ENCODE measurements around the gene GLDC. TPM values are rescaled to one million over a fixed set of nuclear protein-coding genes. Genes with fewer than 3 reads are reported as not detected.
"Not testable (repeated sequence)": the region's sequence is repeated elsewhere in the genome, so short reads cannot be mapped to it uniquely, and the experiment has no call there.

The GLDC gene
- total RNA-seq: 1 to 10 TPM; 3.0 to 7.9 TPM

DNA sequence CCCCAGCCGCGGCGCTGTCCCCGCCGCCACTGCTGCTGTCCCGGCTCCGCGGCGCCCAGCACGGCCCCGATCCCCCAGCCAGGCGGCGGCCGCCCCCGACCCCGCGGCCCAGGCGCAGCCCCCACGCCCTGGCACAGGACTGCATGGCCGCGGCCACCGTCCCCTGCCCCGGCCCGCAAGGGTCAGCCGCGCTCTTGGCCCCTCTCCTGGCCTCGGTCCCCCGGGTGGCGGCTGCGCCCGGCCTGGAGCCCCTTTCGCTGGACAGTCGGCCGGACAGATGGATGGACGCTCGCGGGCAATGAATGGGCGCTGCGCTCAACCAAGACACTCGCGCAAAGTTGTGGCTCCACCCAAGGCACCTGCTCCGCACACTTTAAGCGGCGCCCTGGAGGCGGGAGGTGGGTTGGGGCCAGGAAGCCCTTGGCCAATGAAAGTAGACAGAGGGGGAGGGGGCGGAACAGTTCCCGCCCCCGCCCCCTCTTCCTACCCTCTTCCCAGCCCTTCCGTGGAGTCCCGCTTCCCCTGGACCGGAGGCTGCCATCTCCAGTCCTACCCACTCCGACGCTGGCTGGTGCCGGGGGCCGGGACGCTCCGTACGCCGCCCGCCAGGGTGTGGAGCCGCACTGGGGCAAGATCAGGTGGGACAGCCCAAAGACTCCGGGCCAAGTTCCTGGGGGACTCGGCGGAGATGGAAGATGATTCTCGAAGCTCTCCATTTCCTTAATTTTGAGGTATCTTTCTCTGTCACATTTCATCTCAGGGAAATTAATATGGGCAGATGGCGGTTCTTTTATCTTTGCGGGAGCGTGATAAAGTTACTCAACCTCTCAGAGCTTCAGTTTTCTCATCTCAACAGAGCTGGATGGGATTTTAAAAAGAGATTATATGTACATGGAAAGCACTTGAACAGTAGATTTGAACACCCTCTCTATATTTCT lies at the start of gene GLDC:
GLDC (minus strand) TSS at position 375 of the 938 bp plus-strand sequence; CDS start at position 145, 230 bp downstream.
- TF ChIP-seq, protein P1, sequence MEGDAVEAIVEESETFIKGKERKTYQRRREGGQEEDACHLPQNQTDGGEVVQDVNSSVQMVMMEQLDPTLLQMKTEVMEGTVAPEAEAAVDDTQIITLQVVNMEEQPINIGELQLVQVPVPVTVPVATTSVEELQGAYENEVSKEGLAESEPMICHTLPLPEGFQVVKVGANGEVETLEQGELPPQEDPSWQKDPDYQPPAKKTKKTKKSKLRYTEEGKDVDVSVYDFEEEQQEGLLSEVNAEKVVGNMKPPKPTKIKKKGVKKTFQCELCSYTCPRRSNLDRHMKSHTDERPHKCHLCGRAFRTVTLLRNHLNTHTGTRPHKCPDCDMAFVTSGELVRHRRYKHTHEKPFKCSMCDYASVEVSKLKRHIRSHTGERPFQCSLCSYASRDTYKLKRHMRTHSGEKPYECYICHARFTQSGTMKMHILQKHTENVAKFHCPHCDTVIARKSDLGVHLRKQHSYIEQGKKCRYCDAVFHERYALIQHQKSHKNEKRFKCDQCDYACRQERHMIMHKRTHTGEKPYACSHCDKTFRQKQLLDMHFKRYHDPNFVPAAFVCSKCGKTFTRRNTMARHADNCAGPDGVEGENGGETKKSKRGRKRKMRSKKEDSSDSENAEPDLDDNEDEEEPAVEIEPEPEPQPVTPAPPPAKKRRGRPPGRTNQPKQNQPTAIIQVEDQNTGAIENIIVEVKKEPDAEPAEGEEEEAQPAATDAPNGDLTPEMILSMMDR (IDR thresholded peaks at IDR 0.05): no peak
- peak within 1 kb of the TSS; percentile 83 for H3K4me3 ChIP-seq
- H3K9me3 ChIP-seq: no peaks in the 10 kb centered on the region
- ATAC-seq (ENCODE audit: insufficient number of reproducible peaks, low FRiP score, low read depth) (no peak), DNase-seq (ENCODE audit: low spot score) (no peak)
- no peaks in the 10 kb centered on the region for H3K36me3 ChIP-seq
- no peak within 1 kb of the TSS for H3K27ac ChIP-seq
- H3K27me3 ChIP-seq (replicated peaks; ENCODE audit: insufficient read depth): peaks cover 7% of the 10 kb centered on the region
- H3K4me1 ChIP-seq (ENCODE audit: control insufficient read depth in 1 of 2, low read depth in 2 of 2): peaks cover 6 to 9% of the 10 kb centered on the region in 2 donors

DNA sequence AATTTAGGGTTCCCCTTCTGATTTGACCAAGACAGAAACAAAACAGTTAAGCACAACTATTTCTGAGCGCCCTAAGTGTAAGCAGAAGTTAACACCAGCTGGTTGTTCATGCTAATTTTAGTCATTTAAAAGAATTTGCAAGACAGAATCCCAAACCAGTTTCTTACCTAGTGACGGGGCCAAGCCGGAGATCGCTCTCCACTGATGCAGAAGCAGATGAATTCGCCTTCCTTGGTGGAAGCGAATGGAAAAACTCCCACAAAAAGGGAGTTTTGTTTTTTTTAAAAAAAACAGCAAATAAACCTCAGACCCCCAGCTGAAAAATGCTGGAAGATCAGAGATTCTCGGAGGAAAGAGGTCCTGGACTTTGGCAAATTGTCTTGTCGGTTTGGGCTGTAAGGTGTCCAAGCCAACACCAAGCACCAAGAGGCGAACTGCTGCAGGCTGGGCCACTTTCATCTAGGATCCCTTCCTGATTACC lies 47.4 kb upstream of the GLDC start:
- no peaks in the 10 kb centered on the region for H3K4me1 ChIP-seq (ENCODE audit: control insufficient read depth in 1 of 2, low read depth in 2 of 2)
- no peak overlapping the region for H3K4me3 ChIP-seq
- H3K36me3 ChIP-seq: no peaks in the 10 kb centered on the region
- H3K27me3 ChIP-seq (replicated peaks; ENCODE audit: insufficient read depth): no peaks in the 10 kb centered on the region
- no peak overlapping the region for H3K27ac ChIP-seq
- TF ChIP-seq, protein P1 (IDR thresholded peaks at IDR 0.05): no peak
- DNase-seq (ENCODE audit: low spot score) (no peak), ATAC-seq (ENCODE audit: insufficient number of reproducible peaks, low FRiP score, low read depth) (no peak)
- no peaks in the 10 kb centered on the region for H3K9me3 ChIP-seq

DNA sequence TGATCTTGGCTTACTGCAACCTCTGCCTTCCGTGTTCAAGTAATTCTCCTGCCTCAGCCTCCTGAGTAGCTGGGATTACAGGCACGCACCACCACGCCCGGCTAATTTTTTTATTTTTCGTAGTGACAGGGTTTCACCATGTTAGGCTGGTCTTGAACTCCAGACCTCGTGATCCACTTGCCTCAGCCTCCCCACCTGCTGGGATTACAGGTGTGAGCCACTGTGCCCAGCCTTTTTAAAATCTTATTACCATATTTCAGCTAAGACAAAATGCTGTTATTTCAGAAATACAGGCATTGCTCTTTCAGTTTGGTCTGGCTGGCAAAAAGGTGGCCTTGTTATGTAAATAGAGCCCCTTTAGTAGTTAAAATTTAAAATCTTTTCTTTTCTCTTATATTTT lies 46.9 kb upstream of the GLDC start:
- TF ChIP-seq, protein P1 (IDR thresholded peaks at IDR 0.05): no peak
- Histone ChIP-seq H3K4me1 (ENCODE audit: control insufficient read depth in 1 of 2, low read depth in 2 of 2) (no peaks in the 10 kb centered on the region), H3K27me3 (replicated peaks; ENCODE audit: insufficient read depth) (no peaks in the 10 kb centered on the region), H3K9me3 (no peaks in the 10 kb centered on the region), H3K36me3 (no peaks in the 10 kb centered on the region), H3K4me3 (no peak overlapping the region), H3K27ac (no peak overlapping the region)
- ATAC-seq (ENCODE audit: insufficient number of reproducible peaks, low FRiP score, low read depth): no peak
- no peak for DNase-seq (ENCODE audit: low spot score)

DNA sequence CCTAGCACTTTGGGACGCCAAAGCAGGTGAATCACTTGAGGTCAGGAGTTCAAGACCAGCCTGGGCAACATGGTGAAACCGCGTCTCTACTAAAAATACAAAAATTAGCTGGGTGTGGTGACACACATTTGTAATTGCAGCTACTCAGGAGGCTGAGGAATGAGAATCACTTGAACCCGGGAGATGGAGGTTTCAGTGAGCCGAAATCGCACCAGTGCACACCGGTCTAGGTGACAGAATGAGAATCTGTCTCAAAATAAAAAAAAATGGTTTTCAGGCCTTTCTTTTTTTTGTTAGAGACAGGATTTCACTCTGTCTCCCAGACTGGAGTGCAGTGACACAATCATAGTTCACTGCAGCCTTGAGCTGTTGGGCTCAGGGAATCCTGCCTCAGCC lies 45.1 kb upstream of the GLDC start:
- H3K27ac ChIP-seq; DNase-seq (ENCODE audit: low spot score); H3K9me3 ChIP-seq; ATAC-seq (ENCODE audit: insufficient number of reproducible peaks, low FRiP score, low read depth); H3K4me3 ChIP-seq; H3K36me3 ChIP-seq; H3K4me1 ChIP-seq (ENCODE audit: control insufficient read depth in 1 of 2, low read depth in 2 of 2); H3K27me3 ChIP-seq (replicated peaks; ENCODE audit: insufficient read depth): not testable (repeated sequence)

DNA sequence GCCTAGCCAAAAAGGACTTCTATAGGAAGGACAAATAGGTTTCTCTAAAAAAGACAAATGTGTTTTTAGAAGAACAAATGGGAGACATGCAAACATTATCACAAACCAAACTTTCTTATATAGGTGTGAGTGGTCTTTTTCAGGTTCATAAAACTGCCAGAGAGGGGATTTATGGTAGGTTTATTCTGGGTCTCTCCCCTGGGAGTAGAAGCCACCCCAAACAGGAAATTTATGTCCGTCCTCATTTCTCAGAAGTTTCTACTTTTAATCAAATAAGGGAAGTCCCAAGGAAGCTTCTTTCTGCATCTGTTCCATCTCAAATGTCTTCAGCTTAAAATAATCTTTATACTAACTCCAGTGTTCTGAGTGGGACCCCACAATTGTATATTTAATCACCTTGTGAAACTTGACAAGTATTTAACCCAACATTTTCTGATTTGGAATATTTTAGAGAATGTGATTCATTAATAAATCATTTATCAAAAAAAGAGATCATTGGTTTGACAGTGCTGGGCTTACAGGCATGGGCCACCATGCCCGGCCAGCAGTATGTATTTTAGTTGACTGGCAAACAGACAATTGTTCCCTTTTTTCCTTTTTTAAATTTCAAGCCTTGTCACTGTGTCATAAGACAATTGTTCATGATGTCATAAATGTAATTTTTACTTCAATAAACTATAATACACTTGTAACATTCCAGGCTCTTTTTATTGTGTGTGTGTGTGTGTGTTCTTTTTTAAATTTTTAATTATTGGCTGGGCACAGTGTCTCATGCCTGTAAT lies 44.6 kb upstream of the GLDC start:
- H3K27me3 ChIP-seq (replicated peaks; ENCODE audit: insufficient read depth): no peaks in the 10 kb centered on the region
- TF ChIP-seq, protein P1 (IDR thresholded peaks at IDR 0.05): no peak
- H3K27ac ChIP-seq: no peak overlapping the region
- DNase-seq (ENCODE audit: low spot score) (no peak), ATAC-seq (ENCODE audit: insufficient number of reproducible peaks, low FRiP score, low read depth) (no peak)
- H3K4me3 ChIP-seq: no peak overlapping the region
- peaks cover 0 to 2% of the 10 kb centered on the region in 2 donors for H3K4me1 ChIP-seq (ENCODE audit: control insufficient read depth in 1 of 2, low read depth in 2 of 2)
- H3K9me3 ChIP-seq: no peaks in the 10 kb centered on the region
- H3K36me3 ChIP-seq: no peaks in the 10 kb centered on the region

Measured in thoracic aorta (tissue), 2 donors.